H1 (cell line): ENCODE results near the gene SYNPR. TPM values are rescaled to one million over a fixed set of nuclear protein-coding genes. Genes with fewer than 3 reads are reported as not detected.

Experiments
- CTCF ChIA-PET: fragments of 300-600 bp; sonication (Branson Sonifier 250); formaldehyde crosslinking; loops from one replicate; lab custom pipeline; 2021; ENCODE audit not compliant: partially characterized antibody; lab: Charles Lee
- POLR2A ChIA-PET: fragments of 300-600 bp; sonication (Branson Sonifier 250); formaldehyde crosslinking; loops from one replicate; lab custom pipeline; 2021; ENCODE audit warnings: inconsistent platforms; ENCODE audit not compliant: partially characterized antibody; lab: Charles Lee
- DNase-seq, 2 experiments: peaks; one replicate each; pipeline versions ENCODE4 v3.0.0 to v3.0.0-alpha.2; 2010 to 2022; ENCODE audit warnings: low spot score in 2 of 2, low read depth in 1 of 2, mixed read lengths in 1 of 2
- FAIRE-seq: peaks from 2 replicates; lab custom pipeline; 2011; peaks lifted over from hg19 to GRCh38; lab: Jason Lieb, UNC
- H2AFZ ChIP-seq: 2 replicates; pipeline ENCODE4 v1.8.1; 2012; ENCODE audit warnings: low read length, inconsistent platforms
- H2AK5ac ChIP-seq: 2 replicates; pipeline ENCODE4 v1.6.1; 2013; ENCODE audit warnings: low read depth, low read length
- H2BK120ac ChIP-seq: replicated peaks from 2 replicates; pipeline ENCODE3; 2013; ENCODE audit warnings: low read depth, low read length, inconsistent platforms
- H2BK12ac ChIP-seq: 2 replicates; pipeline ENCODE4 v1.6.1; 2013; ENCODE audit warnings: low read depth, low read length
- H2BK15ac ChIP-seq: 2 replicates; pipeline ENCODE4 v1.6.1; 2013; ENCODE audit warnings: low read length
- H2BK20ac ChIP-seq: 2 replicates; pipeline ENCODE4 v1.6.1; 2013; ENCODE audit warnings: low read length
- H2BK5ac ChIP-seq: 2 replicates; pipeline ENCODE4 v1.6.1; 2013; ENCODE audit warnings: low read depth, low read length
- H3K14ac ChIP-seq: 2 replicates; pipeline ENCODE4 v1.6.1; 2013; ENCODE audit warnings: inconsistent platforms; ENCODE audit not compliant: insufficient read length
- H3K18ac ChIP-seq: 2 replicates; pipeline ENCODE4 v1.6.1; 2013; ENCODE audit warnings: low read length; ENCODE audit errors: extremely low read depth
- H3K23ac ChIP-seq: 2 replicates; pipeline ENCODE4 v1.6.1; 2013; ENCODE audit warnings: inconsistent platforms; ENCODE audit not compliant: insufficient read length
- H3K23me2 ChIP-seq: 2 replicates; pipeline ENCODE4 v1.6.1; 2013; ENCODE audit warnings: low read depth, low read length
- H3K27ac ChIP-seq: 2 replicates; pipeline ENCODE4 v1.6.1; 2011; ENCODE audit warnings: low read depth, low read length, inconsistent platforms
- H3K27me3 ChIP-seq, 4 experiments: replicated peaks in 1 of 4; 1 replicate in 1 of 4; 2 replicates in 3 of 4; pipeline versions ENCODE4 v1.6.1 to v1.8.1; 2011 to 2013; ENCODE audit warnings: low read length in 3 of 4, mild to moderate bottlenecking in 3 of 4, inconsistent platforms in 2 of 4, mixed read lengths in 2 of 4, moderate library complexity in 1 of 4; ENCODE audit not compliant: control insufficient read depth in 3 of 4, insufficient read depth in 3 of 4; ENCODE audit errors: extremely low read depth in 1 of 4
- H3K36me3 ChIP-seq, 4 experiments: 2 replicates each; pipeline versions ENCODE4 v1.6.1 to v1.8.1; 2011 to 2013; ENCODE audit warnings: mild to moderate bottlenecking in 4 of 4, low read length in 3 of 4, moderate library complexity in 2 of 4, control low read depth in 1 of 4, inconsistent platforms in 1 of 4; ENCODE audit not compliant: insufficient read depth in 4 of 4, control insufficient read depth in 2 of 4
- H3K4ac ChIP-seq: replicated peaks from 2 replicates; pipeline ENCODE3; 2013; ENCODE audit warnings: low read length, low read depth, mixed read lengths, inconsistent platforms; ENCODE audit not compliant: insufficient read length
- H3K4me1 ChIP-seq, 4 experiments: replicated peaks in 1 of 4; 1 replicate in 1 of 4; 2 replicates in 3 of 4; pipeline versions ENCODE4 v1.6.1 to v1.8.1; 2011 to 2013; ENCODE audit warnings: low read length in 3 of 4, inconsistent platforms in 2 of 4, mixed read lengths in 1 of 4; ENCODE audit not compliant: insufficient read depth in 4 of 4, control insufficient read depth in 3 of 4
- H3K4me2 ChIP-seq, 2 experiments: 2 replicates each; pipeline versions ENCODE4 v1.6.1 to v1.8.1; 2011 to 2013; ENCODE audit warnings: low read depth in 2 of 2, low read length in 2 of 2, control low read depth in 1 of 2, inconsistent platforms in 1 of 2, mild to moderate bottlenecking in 1 of 2; ENCODE audit not compliant: insufficient read depth in 1 of 2
- H3K4me3 ChIP-seq, 4 experiments: fragments of 200-600, 300-600 bp in 1 of 4; sonication (generic), shearing (Covaris generic), sonication (Bioruptor Twin) in 1 of 4; 2 replicates each; pipeline versions ENCODE4 v1.5.1 to v1.8.1; 2011 to 2016; ENCODE audit warnings: low read length in 4 of 4, low read depth in 3 of 4, control low read depth in 2 of 4, inconsistent platforms in 2 of 4, mild to moderate bottlenecking in 2 of 4, mixed read lengths in 1 of 4, moderate library complexity in 1 of 4; ENCODE audit not compliant: insufficient read depth in 2 of 4; ENCODE audit errors: extremely low read depth in 1 of 4
- H3K56ac ChIP-seq: replicated peaks from 2 replicates; pipeline ENCODE3; 2013; ENCODE audit warnings: low read depth, mild to moderate bottlenecking, mixed read lengths, low read length, inconsistent platforms; ENCODE audit not compliant: insufficient read length
- H3K79me1 ChIP-seq: 2 replicates; pipeline ENCODE4 v1.6.1; 2013; ENCODE audit warnings: low read depth, low read length, control low read depth
- H3K79me2 ChIP-seq, 2 experiments: 2 replicates each; pipeline versions ENCODE4 v1.6.1 to v1.8.1; 2012 to 2013; ENCODE audit warnings: low read length in 2 of 2, mild to moderate bottlenecking in 2 of 2, inconsistent platforms in 1 of 2; ENCODE audit not compliant: insufficient read depth in 2 of 2, control insufficient read depth in 1 of 2
- H3K9ac ChIP-seq, 4 experiments: replicated peaks in 1 of 4; 1 replicate in 1 of 4; 2 replicates in 3 of 4; pipeline versions ENCODE4 v1.6.1 to v1.8.1; 2011 to 2013; ENCODE audit warnings: low read depth in 3 of 4, low read length in 3 of 4, control low read depth in 2 of 4, mild to moderate bottlenecking in 2 of 4, moderate library complexity in 2 of 4, inconsistent platforms in 1 of 4; ENCODE audit errors: extremely low read depth in 1 of 4
- H3K9me3 ChIP-seq, 2 experiments: 2 replicates each; pipeline versions ENCODE4 v1.6.1 to v1.8.1; 2012 to 2013; ENCODE audit warnings: mild to moderate bottlenecking in 2 of 2, moderate library complexity in 2 of 2, control low read depth in 1 of 2, inconsistent platforms in 1 of 2, low read depth in 1 of 2, low read length in 1 of 2, mixed read lengths in 1 of 2; ENCODE audit not compliant: insufficient read depth in 2 of 2
- H4K20me1 ChIP-seq, 2 experiments: replicated peaks in 1 of 2; 2 replicates each; pipeline versions ENCODE3 to v1.8.1; 2011 to 2013; ENCODE audit warnings: inconsistent platforms in 2 of 2, low read length in 2 of 2, mild to moderate bottlenecking in 1 of 2; ENCODE audit not compliant: insufficient read depth in 2 of 2, control insufficient read depth in 1 of 2
- H4K5ac ChIP-seq: 2 replicates; pipeline ENCODE4 v1.6.1; 2013; ENCODE audit warnings: low read length, low read depth, mixed read lengths, inconsistent platforms; ENCODE audit not compliant: insufficient read length
- H4K8ac ChIP-seq: 2 replicates; pipeline ENCODE4 v1.8.0; 2013; ENCODE audit warnings: mild to moderate bottlenecking, moderate library complexity, low read length, inconsistent platforms; ENCODE audit not compliant: insufficient read depth; ENCODE audit errors: extremely low read depth
- H4K91ac ChIP-seq: replicated peaks from 2 replicates; pipeline ENCODE3; 2013; ENCODE audit warnings: low read length, mixed read lengths, inconsistent platforms; ENCODE audit not compliant: insufficient read length
- CBX5 ChIP-seq: fragments of 300-800, 300-1000 bp; sonication (generic); IDR thresholded peaks from 2 replicates; pipeline ENCODE4 v1.7.1; 2016; ENCODE audit warnings: antibody characterized with exemption, low read length, low read depth
- CHD1 ChIP-seq: IDR thresholded peaks from 2 replicates; pipeline ENCODE4 v1.6.1; 2012; ENCODE audit warnings: low read depth, low read length, improper control_type of control experiment
- CHD2 ChIP-seq: IDR thresholded peaks from 2 replicates; pipeline ENCODE4 v1.6.1; 2012; ENCODE audit warnings: low read length, improper control_type of control experiment
- HDAC2 ChIP-seq, 2 experiments: fragments of 300-600 bp in 1 of 2; sonication (generic) in 1 of 2; IDR thresholded peaks; 2 replicates each; pipeline ENCODE4 v1.6.1; 2011 to 2012; ENCODE audit warnings: low read depth in 2 of 2, low read length in 2 of 2, mild to moderate bottlenecking in 2 of 2, moderate library complexity in 2 of 2, borderline replicate concordance in 1 of 2, inconsistent platforms in 1 of 2
- KDM1A ChIP-seq: fragments of 200-600, 300-600 bp; sonication (generic); IDR thresholded peaks from 2 replicates; pipeline ENCODE4 v1.7.1; 2016; ENCODE audit warnings: mild to moderate bottlenecking, low read length, borderline replicate concordance
- KDM4A ChIP-seq: IDR thresholded peaks from one replicate; pipeline ENCODE4 v1.7.1; 2012; ENCODE audit warnings: low read depth, mild to moderate bottlenecking, moderate library complexity, low read length, inconsistent platforms; ENCODE audit not compliant: severe bottlenecking
- RXRA ChIP-seq: IDR thresholded peaks from 2 replicates; pipeline ENCODE4 v1.6.1; 2011; ENCODE audit warnings: low read depth, mild to moderate bottlenecking, low read length, moderate library complexity; ENCODE audit not compliant: insufficient read depth
- SP2 ChIP-seq: IDR thresholded peaks from 2 replicates; pipeline ENCODE4 v1.6.1; 2012; ENCODE audit warnings: mild to moderate bottlenecking, low read length, inconsistent platforms
- TBP ChIP-seq: IDR thresholded peaks from 2 replicates; pipeline ENCODE4 v1.6.1; 2011; ENCODE audit warnings: low read depth, low read length, improper control_type of control experiment
- TCF12 ChIP-seq: IDR thresholded peaks from 2 replicates; pipeline ENCODE4 v1.6.1; 2011; ENCODE audit warnings: low read depth, mild to moderate bottlenecking, low read length
- TEAD4 ChIP-seq: IDR thresholded peaks from 2 replicates; pipeline ENCODE4 v1.6.1; 2012; ENCODE audit warnings: low read depth, low read length, inconsistent platforms, mixed read lengths
- WGBS, 2 experiments: shearing (Covaris generic) in 1 of 2; methylation state at CpG; one replicate each; pipeline versions ENCODE4 v1.1.6 to v1.1.7; 2013 to 2015; ENCODE audit warnings: low lambda C conversion rate in 2 of 2, mixed read lengths in 2 of 2, inconsistent platforms in 1 of 2, low coverage in 1 of 2, missing lambda C conversion rate in 1 of 2; ENCODE audit not compliant: insufficient replicate concordance in 2 of 2, insufficient coverage in 1 of 2, insufficient read length in 1 of 2; ENCODE audit errors: extremely low coverage in 1 of 2, missing lambda C conversion rate in 1 of 2; 5-methylcytosine and 5-hydroxymethylcytosine counted together
- polyA plus RNA-seq, 7 experiments: library from polyadenylated mRNA; depleted of rRNA in 3 of 7; stranded (reverse) in 5 of 7; unstranded in 2 of 7; fragments of >200 nt in 5 of 7; fragments of 200-250 nt in 2 of 7; gene quantifications; 1 replicate in 5 of 7; 2 replicates in 1 of 7; 4 replicates in 1 of 7; pipeline versions ENCODE4 v1.2.1 to v1.2.3, GENCODE V29; 2011 to 2013; ENCODE audit warnings: missing spikeins in 2 of 7, mixed read lengths in 2 of 7
- total RNA-seq: library from RNA; stranded (reverse); fragmentation: NEBNext Ultra II Directional; extraction: Animal tissue kit (Norgen Biotek cat#: 25700); gene quantifications from 2 replicates; pipeline ENCODE4 v1.2.1, GENCODE V29; 2021
- TF ChIP-seq, protein P1 (sequence below): IDR thresholded peaks from 2 replicates; pipeline ENCODE4 v1.6.1; 2011; ENCODE audit warnings: low read length, improper control_type of control experiment

The SYNPR gene
- total and polyA plus RNA-seq, 2 of the 8 experiments (the other 6 are each of a cell fraction or from before 2014, with no cell fraction given) = 0.39 to 0.99 TPM

DNA sequence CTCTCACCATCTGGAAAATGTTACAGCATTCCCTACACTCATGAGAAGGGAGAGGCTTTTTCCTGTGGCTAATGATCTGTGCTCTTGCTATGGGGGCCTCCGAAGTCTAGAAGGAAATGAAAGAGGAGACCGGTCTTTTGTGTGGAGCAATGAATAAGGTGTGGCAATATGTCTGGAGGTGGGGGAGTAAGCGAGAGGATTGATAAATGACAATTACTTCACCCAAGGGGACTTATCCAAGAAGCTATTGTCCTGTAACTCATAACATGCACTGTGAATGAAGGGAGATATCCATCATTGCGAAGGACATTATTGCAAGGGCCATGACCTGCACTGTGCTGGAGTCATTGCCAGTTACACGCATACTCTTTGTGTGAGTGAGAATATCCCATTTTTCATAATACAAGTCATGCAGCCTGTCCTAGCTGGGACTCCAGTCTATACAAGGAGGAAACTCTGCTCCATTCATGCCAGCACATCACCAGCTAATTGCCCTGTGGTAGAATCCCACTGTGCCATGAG, 37.7 kb upstream of the SYNPR start:
- FAIRE-seq = no peak
- TF ChIP-seq SP2 (no peak), KDM1A (no peak), KDM4A (no peak), TBP (no peak), CHD2 (no peak), HDAC2 (IDR thresholded peaks at IDR 0.05; ENCODE audit: borderline replicate concordance in 1 of 2, low read depth in 2 of 2, low read length in 2 of 2) (no peak), RXRA (no peak), CBX5 (no peak), CHD1 (no peak), TCF12 (no peak), TEAD4 (no peak)
- TF ChIP-seq, protein P1, sequence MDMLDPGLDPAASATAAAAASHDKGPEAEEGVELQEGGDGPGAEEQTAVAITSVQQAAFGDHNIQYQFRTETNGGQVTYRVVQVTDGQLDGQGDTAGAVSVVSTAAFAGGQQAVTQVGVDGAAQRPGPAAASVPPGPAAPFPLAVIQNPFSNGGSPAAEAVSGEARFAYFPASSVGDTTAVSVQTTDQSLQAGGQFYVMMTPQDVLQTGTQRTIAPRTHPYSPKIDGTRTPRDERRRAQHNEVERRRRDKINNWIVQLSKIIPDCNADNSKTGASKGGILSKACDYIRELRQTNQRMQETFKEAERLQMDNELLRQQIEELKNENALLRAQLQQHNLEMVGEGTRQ = no peak

More for the DNA sequence above, 37.7 kb upstream of the SYNPR start:
- H3K4me2 ChIP-seq = no peak overlapping the region
- DNase-seq = no peak
- POLR2A ChIA-PET = no interaction called here
- no peak overlapping the region for H2BK20ac ChIP-seq
- no peak overlapping the region for H2BK15ac ChIP-seq
- no peak overlapping the region for H3K56ac ChIP-seq
- CTCF ChIA-PET = interaction anchor here (1.1 to 5.8 kb wide), 3 partner anchors 8 to 405 kb away, joined by 3 to 45 read pairs (median 4); no protein-coding TSS in a partner anchor
- no peak overlapping the region for H3K23ac ChIP-seq
- H3K23me2 ChIP-seq = no peaks in the 10 kb centered on the region
- no peak overlapping the region for H4K8ac ChIP-seq
- no peaks in the 10 kb centered on the region for H3K4me1 ChIP-seq
- H3K4me3 ChIP-seq = no peak overlapping the region
- no peak overlapping the region for H3K27ac ChIP-seq
- H2BK12ac ChIP-seq = no peak overlapping the region
- H4K5ac ChIP-seq = no peak overlapping the region
- 89% methylated on average over 5 of the region's 5 CpGs; no CpG with 5 or more reads in 1 of the 2 experiments for WGBS, 2 experiments
- H3K79me1 ChIP-seq = no peaks in the 10 kb centered on the region
- no peak overlapping the region for H2AK5ac ChIP-seq
- no peaks in the 10 kb centered on the region for H3K36me3 ChIP-seq
- H3K79me2 ChIP-seq = no peaks in the 10 kb centered on the region
- no peak overlapping the region for H2AFZ ChIP-seq
- H3K14ac ChIP-seq = no peak overlapping the region
- no peak overlapping the region for H2BK5ac ChIP-seq
- H3K18ac ChIP-seq = no peak overlapping the region
- H3K9me3 ChIP-seq = no peaks in the 10 kb centered on the region
- no peak overlapping the region for H3K4ac ChIP-seq
- no peaks in the 10 kb centered on the region for H3K27me3 ChIP-seq
- H2BK120ac ChIP-seq = no peak overlapping the region
- no peaks in the 10 kb centered on the region for H4K20me1 ChIP-seq
- H4K91ac ChIP-seq = no peak overlapping the region
- no peak overlapping the region for H3K9ac ChIP-seq
